ENCODE results near the gene SSX2IP.

Gene SSX2IP

DNA sequence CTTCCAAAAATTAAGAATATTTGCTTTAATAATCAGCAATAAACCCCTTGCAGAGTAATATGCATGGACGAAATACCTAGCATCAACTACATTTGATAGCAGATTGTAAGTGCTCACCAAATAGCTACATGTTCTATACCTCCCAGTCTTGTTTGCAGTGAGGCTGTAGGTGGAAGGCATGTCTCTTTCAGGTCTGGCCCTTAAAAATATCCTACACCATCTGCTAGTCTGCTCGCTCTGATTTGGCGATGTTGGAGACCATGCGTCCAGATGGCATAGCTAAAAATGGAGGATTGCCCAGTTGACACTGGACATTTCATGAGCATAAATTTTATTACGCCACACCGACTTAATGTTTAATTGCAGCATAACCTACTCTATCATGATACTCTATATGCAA, 47.1 kb downstream of the SSX2IP start:
- no peak for TF ChIP-seq NFIC (IDR thresholded peaks at IDR 0.05)

- TF ChIP-seq REST (IDR thresholded peaks at IDR 0.05; ENCODE audit: low read depth) (no peak), TAF1 (IDR thresholded peaks at IDR 0.05; ENCODE audit: low read depth) (no peak), CREB1 (IDR thresholded peaks at IDR 0.05; ENCODE audit: low read depth) (no peak), ZBTB7A (IDR thresholded peaks at IDR 0.05; ENCODE audit: low read depth) (no peak), CEBPB (IDR thresholded peaks at IDR 0.05) (no peak), YY1 (IDR thresholded peaks at IDR 0.05; ENCODE audit: low read depth) (no peak), RAD21 (IDR thresholded peaks at IDR 0.05; ENCODE audit: low read depth) (no peak), FOXM1 (IDR thresholded peaks at IDR 0.05; ENCODE audit: borderline replicate concordance, low read depth) (no peak), NFIC (IDR thresholded peaks at IDR 0.05) (no peak), EP300 (IDR thresholded peaks at IDR 0.05; ENCODE audit: borderline replicate concordance) (no peak), TEAD4 (IDR thresholded peaks at IDR 0.05) (no peak)
- TF ChIP-seq, protein P1, sequence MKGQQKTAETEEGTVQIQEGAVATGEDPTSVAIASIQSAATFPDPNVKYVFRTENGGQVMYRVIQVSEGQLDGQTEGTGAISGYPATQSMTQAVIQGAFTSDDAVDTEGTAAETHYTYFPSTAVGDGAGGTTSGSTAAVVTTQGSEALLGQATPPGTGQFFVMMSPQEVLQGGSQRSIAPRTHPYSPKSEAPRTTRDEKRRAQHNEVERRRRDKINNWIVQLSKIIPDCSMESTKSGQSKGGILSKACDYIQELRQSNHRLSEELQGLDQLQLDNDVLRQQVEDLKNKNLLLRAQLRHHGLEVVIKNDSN (IDR thresholded peaks at IDR 0.05), result no peak
- TF ChIP-seq, protein P2, sequence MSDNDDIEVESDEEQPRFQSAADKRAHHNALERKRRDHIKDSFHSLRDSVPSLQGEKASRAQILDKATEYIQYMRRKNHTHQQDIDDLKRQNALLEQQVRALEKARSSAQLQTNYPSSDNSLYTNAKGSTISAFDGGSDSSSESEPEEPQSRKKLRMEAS (IDR thresholded peaks at IDR 0.05), result no peak
These were observed 47.5 kb downstream of the SSX2IP start for GRCh38 chr1:84642774-84643173.

DNA sequence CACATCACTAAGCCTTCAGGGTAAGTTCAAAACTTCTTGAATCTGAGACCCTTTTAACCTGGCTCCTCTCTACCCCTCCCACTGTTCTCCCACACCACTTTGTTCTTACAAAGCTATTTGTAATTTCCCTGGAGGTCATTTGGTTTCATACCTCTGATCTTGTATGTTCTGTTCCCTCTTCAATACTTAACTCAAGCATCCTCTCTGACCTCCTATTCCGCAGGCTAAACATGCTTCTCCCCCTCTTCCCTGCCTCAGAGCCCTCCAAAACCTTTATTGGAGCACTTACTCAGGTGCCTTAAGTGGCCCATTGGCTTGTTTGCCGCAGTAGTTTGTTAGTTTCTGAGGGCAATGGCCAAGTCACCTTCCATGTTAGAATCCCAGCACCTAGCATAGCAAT, 54.8 kb downstream of the SSX2IP start:
- no peak for TF ChIP-seq TAF1 (IDR thresholded peaks at IDR 0.05; ENCODE audit: low read depth)
- TF ChIP-seq NFIC (IDR thresholded peaks at IDR 0.05), result no peak
- TF ChIP-seq, protein P1 (IDR thresholded peaks at IDR 0.05), result no peak
- TF ChIP-seq ZBTB7A (IDR thresholded peaks at IDR 0.05; ENCODE audit: low read depth), result no peak
- TF ChIP-seq TCF12 (IDR thresholded peaks at IDR 0.05; ENCODE audit: low read depth), result no peak
- no peak for TF ChIP-seq TEAD4 (IDR thresholded peaks at IDR 0.05)

DNA sequence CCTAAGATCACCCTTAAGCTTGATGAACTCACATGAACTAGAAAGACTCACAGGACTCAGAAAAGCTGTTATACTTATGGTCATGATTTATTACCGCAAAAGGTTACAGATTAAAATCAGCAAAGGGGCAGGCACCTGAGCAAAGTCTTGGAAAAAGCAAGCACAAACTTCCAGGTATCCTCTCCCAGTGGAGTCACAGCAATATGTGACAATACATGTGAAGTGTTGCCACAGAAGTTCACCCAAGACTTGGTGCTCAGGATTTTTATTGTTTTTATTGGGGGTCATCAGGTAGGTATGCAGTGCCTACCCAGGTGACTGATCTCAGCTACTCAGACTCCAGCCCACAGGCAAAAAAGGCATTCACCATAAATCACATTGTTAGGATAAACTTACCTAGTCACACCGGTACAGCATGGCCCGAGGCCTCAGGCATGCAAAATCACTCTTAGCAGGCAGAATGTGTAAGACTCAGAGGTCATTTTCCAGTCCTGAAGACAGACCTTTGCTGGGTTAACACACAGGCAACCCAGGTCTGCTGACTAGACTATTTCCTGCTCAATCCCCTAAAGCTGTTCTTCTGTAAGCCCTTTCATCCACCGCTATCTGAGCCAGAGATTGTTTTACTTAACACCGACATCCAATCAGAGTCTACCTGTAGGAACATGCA, 55.6 kb downstream of the SSX2IP start:
- TF ChIP-seq, protein P2 (IDR thresholded peaks at IDR 0.05), result no peak
- TF ChIP-seq RAD21 (IDR thresholded peaks at IDR 0.05; ENCODE audit: low read depth) (no peak), ZBTB7A (IDR thresholded peaks at IDR 0.05; ENCODE audit: low read depth) (no peak), TAF1 (IDR thresholded peaks at IDR 0.05; ENCODE audit: low read depth) (no peak), NFIC (IDR thresholded peaks at IDR 0.05) (no peak), EP300 (IDR thresholded peaks at IDR 0.05; ENCODE audit: borderline replicate concordance) (no peak), CEBPB (IDR thresholded peaks at IDR 0.05) (no peak), TCF12 (IDR thresholded peaks at IDR 0.05; ENCODE audit: low read depth) (no peak), FOXM1 (IDR thresholded peaks at IDR 0.05; ENCODE audit: borderline replicate concordance, low read depth) (no peak), REST (IDR thresholded peaks at IDR 0.05; ENCODE audit: low read depth) (no peak), EGR1 (IDR thresholded peaks at IDR 0.05) (no peak), YY1 (IDR thresholded peaks at IDR 0.05; ENCODE audit: low read depth) (no peak), CREB1 (IDR thresholded peaks at IDR 0.05; ENCODE audit: low read depth) (no peak)
- TF ChIP-seq, protein P1 (IDR thresholded peaks at IDR 0.05), result no peak

- TF ChIP-seq TAF1 (IDR thresholded peaks at IDR 0.05; ENCODE audit: low read depth) (no peak), EGR1 (IDR thresholded peaks at IDR 0.05) (no peak), CEBPB (IDR thresholded peaks at IDR 0.05) (no peak), RAD21 (IDR thresholded peaks at IDR 0.05; ENCODE audit: low read depth) (no peak), TCF12 (IDR thresholded peaks at IDR 0.05; ENCODE audit: low read depth) (no peak), CREB1 (IDR thresholded peaks at IDR 0.05; ENCODE audit: low read depth) (no peak), NFIC (IDR thresholded peaks at IDR 0.05) (no peak), TEAD4 (IDR thresholded peaks at IDR 0.05) (no peak), YY1 (IDR thresholded peaks at IDR 0.05; ENCODE audit: low read depth) (no peak), EP300 (IDR thresholded peaks at IDR 0.05; ENCODE audit: borderline replicate concordance) (no peak), FOXM1 (IDR thresholded peaks at IDR 0.05; ENCODE audit: borderline replicate concordance, low read depth) (no peak), REST (IDR thresholded peaks at IDR 0.05; ENCODE audit: low read depth) (no peak), ZBTB7A (IDR thresholded peaks at IDR 0.05; ENCODE audit: low read depth) (no peak)
- TF ChIP-seq, protein P1 (IDR thresholded peaks at IDR 0.05), result no peak
- TF ChIP-seq, protein P2 (IDR thresholded peaks at IDR 0.05), result no peak
These were observed 57.4 kb downstream of the SSX2IP start for GRCh38 chr1:84632673-84633434.

Measured in Ishikawa (cell line).